NCI-H82 treated with DMSO at 0.1 percent for 48 hours (cell line): ENCODE results near the gene BARHL1.
"Not testable (repeated sequence)": the region's sequence is repeated elsewhere in the genome, so short reads cannot be mapped to it uniquely, and the experiment has no call there.

Source experiments
- DNase-seq: peaks from one replicate; lab custom pipeline; 2025; ENCODE audit not compliant: unreplicated experiment; lab: John Stamatoyannopoulos, UW

BARHL1 gene

GRCh38 chr9:132556235-132556634 is 26.2 kb upstream of the BARHL1 start:
- no peak for DNase-seq

- no peak for DNase-seq
Observed at GRCh38 chr9:132556714-132557113, 25.7 kb upstream of the BARHL1 start.

- no peak for DNase-seq
Observed at GRCh38 chr9:132557159-132557558, 25.2 kb upstream of the BARHL1 start.

GRCh38 chr9:132559711-132560110 is 22.7 kb upstream of the BARHL1 start:
- no peak for DNase-seq

GRCh38 chr9:132560616-132561202 is 21.7 kb upstream of the BARHL1 start:
- peak; percentile 18 for DNase-seq

GRCh38 chr9:132562306-132562573 is 20.2 kb upstream of the BARHL1 start:
- no peak for DNase-seq

- DNase-seq, result no peak
Observed at GRCh38 chr9:132564526-132564925, 17.9 kb upstream of the BARHL1 start.

GRCh38 chr9:132568787-132569186 is 13.6 kb upstream of the BARHL1 start:
- not testable (repeated sequence) for DNase-seq

- no peak for DNase-seq
Observed at GRCh38 chr9:132571806-132572600, 10.4 kb upstream of the BARHL1 start.

GRCh38 chr9:132572921-132573320 is 9.5 kb upstream of the BARHL1 start:
- DNase-seq, result no peak

GRCh38 chr9:132575005-132575609 is 7.3 kb upstream of the BARHL1 start:
- peak; percentile 49 for DNase-seq

GRCh38 chr9:132575811-132576210 is 6.6 kb upstream of the BARHL1 start:
- no peak for DNase-seq

GRCh38 chr9:132577119-132577518 is 5.3 kb upstream of the BARHL1 start:
- DNase-seq, result no peak

GRCh38 chr9:132578367-132578932 is 4.0 kb upstream of the BARHL1 start:
- no peak for DNase-seq

- no peak for DNase-seq
Observed at GRCh38 chr9:132579427-132579798, 3.0 kb upstream of the BARHL1 start.

GRCh38 chr9:132582786-132583583 is 579 bp downstream of the BARHL1 start:
- DNase-seq, result no peak

- no peak for DNase-seq
Observed at GRCh38 chr9:132583584-132584304, 1.3 kb downstream of the BARHL1 start.

GRCh38 chr9:132584601-132585560 is 2.5 kb downstream of the BARHL1 start:
- DNase-seq, result no peak

GRCh38 chr9:132585954-132586829 is 3.8 kb downstream of the BARHL1 start:
- DNase-seq, result no peak
